Immature natural killer cell (primary cell): ENCODE results near the gene ATMIN. TPM values are rescaled to one million over a fixed set of nuclear protein-coding genes. Genes with fewer than 3 reads are reported as not detected.

Experiments
- DNase-seq, 3 donors: peaks; one replicate each; pipeline ENCODE4 v3.0.0; 2022; ENCODE audit warnings: mixed read lengths in 1 of 3
- H3K27ac Mint-ChIP-seq, 6 donors: one replicate each; pipeline ENCODE4 v1.8.0; 2020; ENCODE audit warnings: mixed read lengths in 6 of 6, mild to moderate bottlenecking in 5 of 6, inconsistent platforms in 4 of 6, moderate library complexity in 3 of 6
- H3K27me3 Mint-ChIP-seq, 3 donors: one replicate each; pipeline ENCODE4 v1.8.0; 2020 to 2021; ENCODE audit warnings: low read depth in 3 of 3, mild to moderate bottlenecking in 3 of 3, mixed read lengths in 3 of 3, moderate library complexity in 3 of 3, inconsistent platforms in 1 of 3
- H3K36me3 Mint-ChIP-seq, 3 donors: one replicate each; pipeline ENCODE4 v1.8.0; 2020; ENCODE audit warnings: mixed read lengths in 3 of 3, inconsistent platforms in 2 of 3, mild to moderate bottlenecking in 2 of 3
- H3K4me1 Mint-ChIP-seq, 2 donors: one replicate each; pipeline ENCODE4 v1.8.0; 2020; ENCODE audit warnings: inconsistent platforms in 2 of 2, mild to moderate bottlenecking in 2 of 2, mixed read lengths in 2 of 2, moderate library complexity in 1 of 2
- H3K4me3 Mint-ChIP-seq, 5 donors: one replicate each; pipeline ENCODE4 v1.8.0; 2020; ENCODE audit warnings: mild to moderate bottlenecking in 5 of 5, mixed read lengths in 5 of 5, inconsistent platforms in 3 of 5, moderate library complexity in 3 of 5
- H3K9me3 Mint-ChIP-seq, 6 donors: one replicate each; pipeline ENCODE4 v1.8.0; 2020; ENCODE audit warnings: mild to moderate bottlenecking in 6 of 6, mixed read lengths in 6 of 6, inconsistent platforms in 4 of 6, moderate library complexity in 3 of 6
- polyA plus RNA-seq, 3 donors: library from polyadenylated mRNA; unstranded; fragments of 300-500 nt; fragmentation: Illumina TruSeq; gene quantifications; one replicate each; pipeline ENCODE4 v1.2.3, GENCODE V29; 2021

Gene ATMIN
- polyA plus RNA-seq: 10 to 100 TPM; 25.4 to 51.0 (median 26.4) TPM

DNA sequence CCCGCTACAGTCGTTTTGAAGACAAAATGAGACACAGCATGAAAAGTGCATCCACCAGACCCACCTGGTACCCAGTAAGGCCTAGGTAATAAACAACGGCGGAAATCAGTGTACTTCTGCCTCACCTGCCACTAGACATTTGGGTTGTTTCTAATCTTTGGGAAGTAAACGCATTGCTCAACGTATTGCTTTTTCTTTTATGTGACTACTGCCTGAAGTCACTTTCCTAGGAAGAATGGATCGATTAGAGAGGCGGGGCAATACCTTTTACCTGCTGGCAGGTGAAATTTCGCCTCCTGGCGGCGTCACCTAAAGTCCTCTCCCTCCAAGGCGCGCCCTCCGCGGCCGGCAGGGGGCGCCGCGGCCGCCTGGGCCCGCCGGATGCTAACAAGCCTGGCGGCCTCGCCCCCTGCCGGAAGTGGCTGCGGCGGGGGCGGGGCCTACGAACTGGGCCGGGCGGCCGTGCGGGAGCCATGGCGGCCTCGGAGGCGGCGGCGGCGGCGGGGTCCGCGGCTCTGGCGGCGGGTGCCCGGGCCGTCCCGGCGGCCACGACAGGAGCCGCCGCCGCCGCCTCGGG is at the start of gene ATMIN:
Gene ATMIN (plus strand): TSS at position 445 of the 577 bp plus-strand sequence. CDS start 29 bp downstream, at position 474.
- H3K27ac Mint-ChIP-seq: peak within 1 kb of the TSS; percentile 77 to 91 (median 83)
- peak; percentile 87 to 90 (median 88) for DNase-seq
- H3K27me3 Mint-ChIP-seq: peaks cover 0 to 6% (median 6%) of the 10 kb centered on the region in 3 donors
- peaks cover 25 to 27% of the 10 kb centered on the region in 2 donors for H3K4me1 Mint-ChIP-seq
- no peaks in the 10 kb centered on the region for H3K9me3 Mint-ChIP-seq
- peak within 1 kb of the TSS; percentile 81 to 87 (median 85) for H3K4me3 Mint-ChIP-seq
- peaks cover 0 to 2% (median 0%) of the 10 kb centered on the region in 3 donors for H3K36me3 Mint-ChIP-seq

DNA sequence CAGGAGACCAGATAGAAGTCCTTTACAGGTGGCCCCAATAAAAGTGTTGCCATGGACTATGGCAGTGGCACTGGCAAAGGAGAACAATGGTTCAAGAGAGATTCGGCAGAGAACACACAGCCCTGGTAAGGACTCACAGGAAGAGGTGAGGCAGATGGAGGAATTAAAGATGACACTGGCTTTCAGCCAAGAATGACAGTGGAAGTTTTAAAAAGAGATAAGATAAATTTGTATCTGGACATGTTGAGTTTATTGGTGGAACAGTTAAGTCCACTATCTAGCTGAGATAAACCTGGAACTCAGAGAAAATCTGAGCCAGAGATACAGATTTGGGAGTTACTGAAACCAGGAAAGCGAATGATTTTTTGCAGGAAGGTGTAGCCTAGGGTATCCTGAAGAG is 49.1 kb upstream of the ATMIN start:
- no peaks in the 10 kb centered on the region for H3K9me3 Mint-ChIP-seq

DNA sequence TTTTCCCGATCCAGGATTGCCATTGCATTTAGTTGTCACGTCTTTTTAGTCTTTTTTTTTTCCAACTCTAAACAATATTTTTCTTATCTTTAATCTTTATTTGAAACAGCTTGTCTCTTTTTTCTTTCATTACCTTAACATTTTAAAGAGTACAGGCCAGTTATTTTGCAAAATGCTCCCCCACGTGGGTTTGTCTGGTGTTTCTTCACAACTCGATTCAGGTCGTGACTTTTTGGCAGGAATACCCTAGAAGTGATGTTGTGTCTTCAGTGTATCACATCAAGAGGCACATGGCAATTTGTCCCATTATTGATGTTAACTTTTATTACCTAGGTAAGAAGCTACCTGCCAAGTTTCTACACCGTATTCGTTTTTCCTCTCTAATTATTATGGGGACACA is 46.9 kb upstream of the ATMIN start:
- Mint-ChIP-seq H3K36me3 (peaks cover 0 to 7% (median 0%) of the 10 kb centered on the region in 3 donors), H3K4me3 (no peak overlapping the region), H3K27me3 (peaks cover 0 to 3% (median 0%) of the 10 kb centered on the region in 3 donors), H3K27ac (no peak overlapping the region), H3K9me3 (no peaks in the 10 kb centered on the region), H3K4me1 (peaks cover 3 to 10% of the 10 kb centered on the region in 2 donors)
- DNase-seq: no peak

More for the DNA sequence above, 49.1 kb upstream of the ATMIN start:
- peaks cover 0 to 8% (median 0%) of the 10 kb centered on the region in 3 donors for H3K36me3 Mint-ChIP-seq
- DNase-seq: no peak
- no peak overlapping the region for H3K4me3 Mint-ChIP-seq
- peaks cover 0 to 3% (median 0%) of the 10 kb centered on the region in 3 donors for H3K27me3 Mint-ChIP-seq
- H3K4me1 Mint-ChIP-seq: peaks cover 3 to 5% of the 10 kb centered on the region in 2 donors
- H3K27ac Mint-ChIP-seq: peak overlapping the region in 1 of 6 donors; percentile 68

- Mint-ChIP-seq H3K9me3 (no peaks in the 10 kb centered on the region), H3K4me1 (peaks cover 3 to 10% of the 10 kb centered on the region in 2 donors), H3K27me3 (peaks cover 0 to 3% (median 0%) of the 10 kb centered on the region in 3 donors), H3K4me3 (no peak overlapping the region), H3K27ac (no peak overlapping the region), H3K36me3 (peaks cover 0 to 7% (median 0%) of the 10 kb centered on the region in 3 donors)
- DNase-seq: no peak
These were observed 45.8 kb upstream of the ATMIN start for GRCh38 chr16:80989801-80990200.

DNA sequence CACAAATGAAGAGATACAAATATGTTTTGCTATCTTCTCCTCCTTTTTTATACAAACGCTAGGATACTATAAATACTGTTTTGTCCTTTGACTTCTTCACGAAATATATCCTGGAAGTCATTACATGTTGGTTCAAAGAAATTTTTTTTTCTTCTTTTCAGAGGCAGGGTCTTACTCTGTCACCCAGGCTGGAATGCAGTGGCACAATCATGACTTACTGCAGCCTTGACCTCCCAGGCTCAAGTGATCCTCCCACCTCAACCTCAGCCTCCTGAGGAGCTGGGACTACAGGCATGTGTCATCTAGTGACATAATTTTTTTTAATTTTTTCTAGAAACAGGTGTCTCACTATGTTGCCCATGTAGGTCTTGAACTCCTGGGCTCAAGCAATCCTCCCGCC is 45.1 kb upstream of the ATMIN start:
- H3K36me3 Mint-ChIP-seq: peaks cover 0 to 7% (median 0%) of the 10 kb centered on the region in 3 donors
- H3K4me3 Mint-ChIP-seq: no peak overlapping the region
- H3K9me3 Mint-ChIP-seq: no peaks in the 10 kb centered on the region
- DNase-seq: no peak
- H3K27me3 Mint-ChIP-seq: peaks cover 0 to 3% (median 0%) of the 10 kb centered on the region in 3 donors
- no peak overlapping the region for H3K27ac Mint-ChIP-seq
- H3K4me1 Mint-ChIP-seq: peaks cover under 1 to 8% of the 10 kb centered on the region in 2 donors

- Mint-ChIP-seq H3K27me3 (peaks cover 0 to 3% (median 0%) of the 10 kb centered on the region in 3 donors), H3K27ac (no peak overlapping the region), H3K9me3 (no peaks in the 10 kb centered on the region), H3K4me1 (peaks cover 0 to 6% of the 10 kb centered on the region in 2 donors), H3K36me3 (peaks cover 0 to 7% (median 0%) of the 10 kb centered on the region in 3 donors), H3K4me3 (no peak overlapping the region)
- DNase-seq: no peak
These were observed 44.7 kb upstream of the ATMIN start for GRCh38 chr16:80990978-80991377.

DNA sequence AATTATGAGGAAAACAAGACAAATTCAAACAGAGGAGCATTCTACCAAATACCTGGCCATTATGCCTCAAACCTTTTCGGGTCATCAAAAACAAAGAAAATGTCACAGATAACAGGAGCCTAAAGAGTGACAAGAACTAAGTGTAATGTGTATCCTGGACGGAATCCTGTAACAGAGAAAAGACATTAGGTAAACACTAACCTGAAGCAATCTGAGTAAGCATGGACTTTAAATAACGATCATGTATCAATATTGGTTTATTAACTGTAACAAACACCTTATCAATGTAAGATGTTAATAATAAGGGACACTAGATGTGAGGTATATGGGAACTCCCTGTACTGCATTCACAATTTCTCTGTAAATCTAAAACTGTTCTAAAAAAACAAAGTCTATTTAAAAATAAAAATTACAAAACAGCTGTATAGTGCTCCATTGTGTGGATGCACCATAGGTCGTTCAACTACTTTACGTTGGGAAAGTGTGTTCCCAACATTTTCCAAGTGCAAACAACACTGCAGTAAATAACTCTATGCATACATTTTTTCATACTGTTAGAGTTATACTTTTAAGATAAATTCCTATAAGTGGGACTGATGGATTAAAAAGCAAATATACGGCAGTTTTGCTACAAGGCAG is 43.7 kb upstream of the ATMIN start:
- H3K27me3 Mint-ChIP-seq: peaks cover 0 to 3% (median 0%) of the 10 kb centered on the region in 3 donors
- DNase-seq: no peak
- H3K4me3 Mint-ChIP-seq: no peak overlapping the region
- no peaks in the 10 kb centered on the region for H3K9me3 Mint-ChIP-seq
- peaks cover 0 to 7% (median 0%) of the 10 kb centered on the region in 3 donors for H3K36me3 Mint-ChIP-seq
- no peak overlapping the region for H3K27ac Mint-ChIP-seq
- peaks cover 4 to 11% of the 10 kb centered on the region in 2 donors for H3K4me1 Mint-ChIP-seq

- Mint-ChIP-seq H3K27me3 (peaks cover 0 to 5% (median 0%) of the 10 kb centered on the region in 3 donors), H3K9me3 (no peaks in the 10 kb centered on the region), H3K27ac (no peak overlapping the region), H3K36me3 (peaks cover 0 to 3% (median 0%) of the 10 kb centered on the region in 3 donors), H3K4me1 (peaks cover 9 to 20% of the 10 kb centered on the region in 2 donors), H3K4me3 (no peak overlapping the region)
- no peak for DNase-seq
These were observed 42.9 kb upstream of the ATMIN start for GRCh38 chr16:80992676-80993293.

DNA sequence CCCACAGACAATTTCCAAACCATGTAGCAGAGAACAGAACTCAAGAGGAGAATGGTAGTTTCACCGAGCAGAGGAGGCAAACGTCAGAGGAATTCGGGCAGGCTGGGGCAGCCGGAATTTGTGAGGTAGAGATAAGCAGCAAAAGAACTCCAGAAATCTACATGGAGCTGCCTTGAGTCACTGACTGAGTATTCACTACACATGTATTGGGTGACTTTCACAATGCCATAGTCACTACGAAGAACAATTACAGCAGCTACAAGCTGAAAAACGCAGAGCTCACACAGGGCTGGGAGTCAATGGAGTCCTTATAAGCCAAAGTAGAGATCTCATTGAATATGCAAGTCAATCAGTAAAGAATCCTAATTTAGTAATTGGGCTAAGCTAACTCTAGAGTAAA is 42.3 kb upstream of the ATMIN start:
- DNase-seq: no peak
- peaks cover 0 to 3% (median 0%) of the 10 kb centered on the region in 3 donors for H3K36me3 Mint-ChIP-seq
- H3K27me3 Mint-ChIP-seq: peaks cover 0 to 5% (median 0%) of the 10 kb centered on the region in 3 donors
- H3K27ac Mint-ChIP-seq: no peak overlapping the region
- H3K9me3 Mint-ChIP-seq: no peaks in the 10 kb centered on the region
- no peak overlapping the region for H3K4me3 Mint-ChIP-seq
- peaks cover 14 to 25% of the 10 kb centered on the region in 2 donors for H3K4me1 Mint-ChIP-seq

DNA sequence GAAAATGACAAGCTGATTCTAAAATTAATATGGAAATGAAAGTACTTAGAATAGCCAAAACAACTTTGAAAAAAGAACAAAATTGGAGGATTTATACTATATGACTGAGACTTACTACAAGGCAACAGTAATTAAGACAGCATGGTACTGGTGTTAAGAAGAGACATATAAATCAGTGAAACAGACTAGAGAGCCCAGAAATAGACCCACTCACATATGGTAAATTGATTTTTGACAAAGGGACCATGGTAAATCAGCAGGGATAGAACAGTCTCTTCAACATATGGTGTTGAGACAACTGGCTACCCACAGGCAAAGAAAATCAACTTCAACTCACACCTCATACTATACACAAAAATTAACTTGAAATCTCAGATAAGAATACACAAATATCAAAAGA is 41.8 kb upstream of the ATMIN start:
- Mint-ChIP-seq H3K9me3 (no peaks in the 10 kb centered on the region), H3K4me1 (peaks cover 15 to 31% of the 10 kb centered on the region in 2 donors), H3K4me3 (no peak overlapping the region), H3K27me3 (peaks cover 0 to 5% (median 0%) of the 10 kb centered on the region in 3 donors), H3K36me3 (peaks cover 0 to 3% (median 0%) of the 10 kb centered on the region in 3 donors), H3K27ac (peak overlapping the region in 1 of 6 donors; percentile 23)
- no peak for DNase-seq

DNA sequence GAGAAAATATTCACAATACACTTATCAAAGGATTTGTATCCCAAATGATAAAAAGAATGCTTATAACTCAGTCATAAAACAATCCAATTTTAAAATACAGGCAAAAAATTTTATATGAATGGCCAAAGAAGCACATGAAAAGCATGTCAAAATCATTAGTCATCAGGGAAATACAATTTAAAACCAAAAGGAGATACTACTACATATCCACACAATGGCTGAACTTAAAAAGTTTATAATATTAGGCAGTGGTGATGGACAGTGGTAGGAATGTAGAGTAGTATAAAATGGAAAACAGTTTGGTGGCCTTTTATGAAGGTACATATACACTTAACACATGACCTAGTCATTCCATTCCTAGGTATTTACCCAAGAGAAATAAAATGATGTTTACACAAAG is 41.2 kb upstream of the ATMIN start:
- Mint-ChIP-seq H3K27ac (no peak overlapping the region), H3K9me3 (no peaks in the 10 kb centered on the region), H3K4me3 (no peak overlapping the region), H3K36me3 (peaks cover 0 to 3% (median 0%) of the 10 kb centered on the region in 3 donors), H3K27me3 (peaks cover 0 to 5% (median 0%) of the 10 kb centered on the region in 3 donors), H3K4me1 (peaks cover 22 to 37% of the 10 kb centered on the region in 2 donors)
- no peak for DNase-seq

DNA sequence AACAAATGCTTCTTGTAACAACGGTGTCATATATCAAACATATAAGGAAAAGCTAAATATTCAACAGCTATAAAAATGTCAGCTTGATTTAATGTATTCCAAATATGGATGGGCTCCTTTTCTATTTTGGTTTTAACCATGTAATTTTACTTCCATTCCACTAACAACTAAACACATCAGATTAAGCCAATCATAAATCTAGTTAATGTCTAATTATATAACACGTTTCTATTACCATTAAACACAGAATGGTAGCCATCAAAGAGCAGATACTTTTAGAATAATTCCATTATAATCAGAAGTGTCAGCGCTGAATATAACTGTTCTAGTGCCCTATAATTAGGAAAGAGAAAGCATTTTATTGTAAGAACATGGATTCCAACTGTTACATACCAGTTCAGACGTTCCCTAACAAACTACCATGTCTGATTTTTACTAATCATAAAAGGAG is 38.9 kb upstream of the ATMIN start:
- Mint-ChIP-seq H3K36me3 (peaks cover 0 to under 1% (median 0%) of the 10 kb centered on the region in 3 donors), H3K27ac (peak overlapping the region; percentile 92 to 99 (median 96)), H3K9me3 (no peaks in the 10 kb centered on the region), H3K27me3 (peaks cover 0 to 2% (median 0%) of the 10 kb centered on the region in 3 donors), H3K4me3 (peak overlapping the region; percentile 88 to 99 (median 97)), H3K4me1 (peaks cover 28 to 38% of the 10 kb centered on the region in 2 donors)
- no peak for DNase-seq

- peak; percentile 7 to 34 (median 27) for DNase-seq
- Mint-ChIP-seq H3K36me3 (no peaks in the 10 kb centered on the region), H3K4me3 (peak overlapping the region; percentile 88 to 99 (median 97)), H3K4me1 (peaks cover 28 to 38% of the 10 kb centered on the region in 2 donors), H3K27ac (peak overlapping the region; percentile 92 to 99 (median 96)), H3K27me3 (peaks cover 0 to 2% (median 0%) of the 10 kb centered on the region in 3 donors), H3K9me3 (no peaks in the 10 kb centered on the region)
These were observed 38.4 kb upstream of the ATMIN start for GRCh38 chr16:80997139-80997798.
